GM10266 (cell line): ENCODE results near the gene HAPLN2.
A peak's percentile ranks its signal among the peaks of the same experiment; 100 is the strongest.
"Not testable (repeated sequence)": the region's sequence is repeated elsewhere in the genome, so short reads cannot be mapped to it uniquely, and the experiment has no call there.

Source experiments
- DNase-seq: peaks from one replicate; pipeline ENCODE4 v3.0.0; 2012; ENCODE audit errors: extremely low spot score
- TF ChIP-seq, protein P1 (sequence below): IDR thresholded peaks from 2 replicates; pipeline ENCODE4 v1.5.1; 2012; ENCODE audit warnings: mild to moderate bottlenecking, low read depth; ENCODE audit not compliant: control insufficient read depth, insufficient read depth; ENCODE audit errors: missing control alignments

HAPLN2 gene

DNA sequence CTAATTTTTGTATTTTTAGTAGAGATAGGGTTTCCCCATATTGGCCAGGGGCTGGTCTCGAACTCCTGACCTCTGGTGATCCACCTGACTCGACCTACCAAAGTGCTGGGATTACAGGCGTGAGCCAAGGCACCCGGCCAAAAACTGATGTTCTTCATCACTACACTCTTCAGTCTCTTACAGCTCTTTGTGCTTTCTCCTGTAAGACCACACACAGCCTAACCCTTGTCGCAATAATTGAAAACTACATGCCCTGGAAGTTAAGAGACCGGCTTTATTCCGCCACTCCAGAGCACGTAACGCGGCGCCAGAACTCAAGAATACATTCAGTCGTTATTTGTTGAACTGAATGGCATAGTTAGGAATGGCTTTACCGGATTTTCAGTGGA lies 18.5 kb upstream of the HAPLN2 start:
- TF ChIP-seq, protein P1, sequence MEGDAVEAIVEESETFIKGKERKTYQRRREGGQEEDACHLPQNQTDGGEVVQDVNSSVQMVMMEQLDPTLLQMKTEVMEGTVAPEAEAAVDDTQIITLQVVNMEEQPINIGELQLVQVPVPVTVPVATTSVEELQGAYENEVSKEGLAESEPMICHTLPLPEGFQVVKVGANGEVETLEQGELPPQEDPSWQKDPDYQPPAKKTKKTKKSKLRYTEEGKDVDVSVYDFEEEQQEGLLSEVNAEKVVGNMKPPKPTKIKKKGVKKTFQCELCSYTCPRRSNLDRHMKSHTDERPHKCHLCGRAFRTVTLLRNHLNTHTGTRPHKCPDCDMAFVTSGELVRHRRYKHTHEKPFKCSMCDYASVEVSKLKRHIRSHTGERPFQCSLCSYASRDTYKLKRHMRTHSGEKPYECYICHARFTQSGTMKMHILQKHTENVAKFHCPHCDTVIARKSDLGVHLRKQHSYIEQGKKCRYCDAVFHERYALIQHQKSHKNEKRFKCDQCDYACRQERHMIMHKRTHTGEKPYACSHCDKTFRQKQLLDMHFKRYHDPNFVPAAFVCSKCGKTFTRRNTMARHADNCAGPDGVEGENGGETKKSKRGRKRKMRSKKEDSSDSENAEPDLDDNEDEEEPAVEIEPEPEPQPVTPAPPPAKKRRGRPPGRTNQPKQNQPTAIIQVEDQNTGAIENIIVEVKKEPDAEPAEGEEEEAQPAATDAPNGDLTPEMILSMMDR: no peak
- no peak for DNase-seq

DNA sequence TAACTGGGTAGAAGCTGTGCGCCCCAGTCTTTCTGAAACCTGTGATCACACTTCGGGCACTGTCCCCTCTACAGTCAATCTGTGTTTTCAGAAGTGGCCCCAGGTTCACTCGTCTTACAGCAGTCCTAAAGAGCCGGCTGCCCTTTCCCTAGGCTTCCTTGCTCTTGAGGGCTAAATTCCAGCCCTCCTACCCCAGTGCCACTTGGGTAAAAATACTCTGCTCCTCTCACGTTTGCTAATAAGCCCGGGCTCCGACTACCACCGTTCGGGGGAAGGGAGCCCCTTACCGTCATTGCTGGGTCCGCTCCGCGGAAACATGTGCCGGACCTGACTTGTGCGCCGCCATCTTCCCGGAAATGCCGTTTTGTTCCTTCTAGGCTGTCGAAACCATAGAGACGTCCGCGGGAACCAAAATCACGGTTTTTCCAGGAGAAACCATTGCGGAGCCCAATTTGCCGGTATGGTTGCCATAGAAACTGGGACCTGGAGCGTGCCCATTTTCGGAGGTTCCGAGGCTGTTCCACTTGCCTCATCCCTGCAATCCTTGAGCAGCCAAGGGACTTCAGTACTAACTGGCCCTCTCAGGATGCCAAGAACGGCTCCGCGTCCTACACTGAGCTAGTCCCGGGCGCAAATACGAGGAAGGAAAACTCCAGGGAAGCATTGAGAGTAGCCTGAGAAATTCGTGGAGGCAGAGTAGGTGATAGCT lies 17.9 kb upstream of the HAPLN2 start, which contains the start of gene GPATCH4:
Gene GPATCH4, minus strand, starts transcription at position 358 of the 709 bp plus-strand sequence.
- TF ChIP-seq, protein P1: no peak
- DNase-seq: peak; percentile 69

DNA sequence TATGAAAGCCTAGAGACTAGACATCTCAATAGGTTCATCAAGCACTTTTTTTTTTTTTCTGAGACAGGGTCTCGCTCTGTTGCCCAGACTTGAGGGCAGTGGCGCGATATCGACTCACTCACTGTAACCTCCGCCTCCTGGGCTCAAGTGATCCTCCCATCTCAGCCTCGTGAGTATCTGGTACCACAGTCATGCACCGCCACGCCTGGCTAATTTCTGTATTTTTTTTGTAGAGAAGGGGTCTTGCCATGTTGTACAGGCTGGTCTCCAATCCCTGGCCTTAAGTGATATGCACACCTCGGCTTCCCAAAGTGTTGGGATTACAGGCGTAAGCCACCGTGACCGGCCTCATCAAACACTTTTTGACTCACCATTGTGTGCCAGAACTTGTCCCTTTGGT lies 17.3 kb upstream of the HAPLN2 start:
- no peak for DNase-seq
- TF ChIP-seq, protein P1: no peak

DNA sequence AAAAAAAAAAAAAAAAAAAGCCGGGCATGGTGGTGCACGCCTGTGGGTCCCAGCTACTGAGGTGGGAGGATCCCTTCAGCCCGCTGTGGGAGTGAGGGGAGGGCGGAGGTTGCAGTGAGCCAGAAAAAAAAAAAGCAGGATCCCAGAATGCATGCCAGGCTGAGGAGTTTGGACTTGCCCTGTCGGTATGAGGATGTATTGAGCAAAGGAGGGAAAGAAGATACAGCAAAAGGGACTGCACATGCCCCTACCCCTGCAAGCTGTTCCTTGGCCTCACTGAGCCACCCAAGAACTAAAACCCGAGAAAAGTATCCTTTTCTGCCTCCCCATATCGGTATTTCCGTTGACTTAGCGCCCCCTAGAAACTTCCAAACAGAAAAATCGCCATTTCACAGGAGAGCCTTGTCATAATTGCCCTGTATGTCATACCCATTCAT lies 16.6 kb upstream of the HAPLN2 start:
- TF ChIP-seq, protein P1: peak; percentile 49
- DNase-seq: no peak

DNA sequence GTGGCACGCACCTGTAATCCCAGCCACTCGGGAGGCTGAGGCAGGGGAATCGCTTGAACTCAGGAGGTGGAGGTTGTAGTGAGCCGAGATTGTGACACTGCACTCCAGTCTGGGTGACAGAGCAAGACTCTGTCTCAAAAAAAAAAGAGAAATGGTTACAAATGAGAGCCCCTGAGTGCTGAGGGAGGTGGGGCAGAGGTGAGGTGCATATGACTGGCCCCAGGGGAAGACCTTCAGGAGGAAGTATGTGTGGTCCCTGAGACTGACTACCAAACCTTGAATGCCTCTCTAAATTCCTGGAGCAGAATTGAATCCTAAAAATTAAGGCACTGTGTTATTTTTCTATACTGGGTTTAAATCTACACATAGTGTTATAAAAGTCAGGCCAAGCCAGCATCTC lies 11.9 kb upstream of the HAPLN2 start:
- not testable (repeated sequence) for DNase-seq

DNA sequence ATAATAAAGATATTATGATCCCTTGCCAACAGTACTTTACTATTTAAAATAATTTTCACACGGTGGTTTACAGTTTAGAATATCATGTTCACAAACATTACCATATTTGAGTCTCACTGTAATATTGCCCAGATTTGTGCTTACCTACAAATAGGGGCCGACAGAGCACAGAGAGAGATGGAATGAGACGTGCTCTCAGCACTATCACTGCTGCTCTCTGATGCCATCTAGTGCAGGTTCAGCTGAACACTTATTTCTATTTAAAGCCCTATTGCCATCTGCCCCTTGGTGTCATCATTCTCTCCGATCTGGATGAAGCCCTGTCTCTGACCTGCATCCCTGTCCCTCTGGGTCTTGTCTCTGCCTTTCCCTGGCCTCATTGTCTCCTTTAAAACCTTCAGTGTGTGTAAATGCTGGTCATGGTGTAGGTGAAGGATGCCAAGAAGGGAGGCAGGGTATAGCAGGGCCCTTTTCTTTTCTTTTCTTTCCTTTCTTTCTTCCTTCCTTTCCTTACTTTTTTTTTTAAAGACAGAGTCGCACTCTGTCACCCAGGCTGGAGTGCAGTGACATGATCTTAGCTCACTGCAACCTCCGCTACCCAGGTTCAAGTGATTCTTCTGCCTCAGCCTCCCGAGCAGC lies 11.1 kb upstream of the HAPLN2 start:
- peak; percentile 64 for DNase-seq
- TF ChIP-seq, protein P1: peak; percentile 88

DNA sequence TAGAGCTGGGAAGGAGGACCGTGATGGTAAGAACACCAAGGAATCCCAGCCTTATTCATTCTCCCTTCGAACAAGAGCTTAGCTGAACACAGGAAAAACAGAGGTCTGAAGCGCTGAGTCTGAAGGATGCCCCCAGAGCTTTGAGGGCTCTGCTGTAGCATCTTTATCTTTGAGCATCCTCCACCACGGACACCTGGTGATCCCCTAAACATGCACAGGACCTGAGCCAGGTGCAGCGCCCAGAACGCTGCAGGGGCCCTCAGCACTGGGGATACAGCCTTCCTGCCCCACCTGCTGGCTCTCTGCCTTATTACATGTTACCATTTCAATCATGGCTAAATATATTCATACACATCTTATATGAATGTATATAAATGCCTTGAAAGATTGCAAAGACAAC lies 10.2 kb upstream of the HAPLN2 start:
- DNase-seq: no peak
- TF ChIP-seq, protein P1: peak; percentile 67

DNA sequence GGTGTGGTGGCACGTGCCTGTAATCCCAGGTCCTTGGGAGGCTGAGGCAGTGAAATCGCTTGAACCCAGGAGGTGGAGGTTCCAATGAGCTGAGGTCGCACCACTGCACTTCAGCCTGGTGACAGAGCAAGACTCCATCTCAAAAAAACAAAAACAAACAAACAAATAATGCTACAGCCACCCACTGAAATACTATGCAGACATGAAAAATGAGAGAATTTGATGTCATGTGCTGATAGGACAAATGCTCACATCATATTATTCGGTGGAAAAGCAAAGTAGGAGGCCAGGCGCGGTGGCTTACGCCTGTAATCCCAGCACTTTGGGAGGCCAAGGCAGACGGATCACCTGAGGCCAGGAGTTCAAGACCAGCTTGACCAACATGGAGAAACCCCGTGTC lies 9.1 kb upstream of the HAPLN2 start:
- DNase-seq: not testable (repeated sequence)
